Cerebellar cortex (tissue), 1 donor: ENCODE results near the gene ADRA2B.

Experiments used
- DNase-seq: peaks from one replicate; pipeline ENCODE4 v3.0.0-alpha.2; 2015; ENCODE audit warnings: low spot score

ADRA2B gene

GRCh38 chr2:96137321-96138178 is 21.2 kb upstream of the ADRA2B start:
- DNase-seq: no peak

DNA sequence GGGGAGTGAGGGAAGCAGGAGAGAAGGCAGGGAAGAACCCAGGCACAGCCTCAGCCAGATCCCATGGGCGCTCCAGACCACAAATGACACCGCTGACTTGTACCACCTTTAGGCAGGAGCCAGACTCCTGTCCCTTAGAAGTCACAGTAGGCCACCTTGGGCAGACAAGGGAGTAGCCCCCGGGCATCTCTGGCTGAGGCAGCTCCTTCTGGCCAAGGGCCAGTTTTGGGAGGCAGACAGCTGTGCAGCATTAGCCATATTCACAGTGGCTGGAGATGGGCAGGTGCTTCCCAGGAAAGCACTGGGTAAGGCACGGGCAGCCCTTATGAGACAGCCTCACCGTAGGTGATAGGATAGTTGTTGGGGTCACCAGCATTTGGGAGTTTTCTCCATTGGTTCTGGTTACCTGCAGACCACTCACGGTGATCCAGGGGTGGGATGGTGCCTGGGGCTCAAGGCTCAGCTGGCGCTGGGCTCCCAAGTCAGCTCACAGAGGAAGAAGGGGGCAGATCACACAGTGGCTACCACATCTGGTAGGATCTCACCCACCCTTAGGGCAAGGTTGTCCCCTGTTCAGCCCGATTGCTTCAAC is 19.9 kb upstream of the ADRA2B start:
- no peak for DNase-seq

- no peak for DNase-seq
Observed at GRCh38 chr2:96135621-96136020, 19.2 kb upstream of the ADRA2B start.

DNA sequence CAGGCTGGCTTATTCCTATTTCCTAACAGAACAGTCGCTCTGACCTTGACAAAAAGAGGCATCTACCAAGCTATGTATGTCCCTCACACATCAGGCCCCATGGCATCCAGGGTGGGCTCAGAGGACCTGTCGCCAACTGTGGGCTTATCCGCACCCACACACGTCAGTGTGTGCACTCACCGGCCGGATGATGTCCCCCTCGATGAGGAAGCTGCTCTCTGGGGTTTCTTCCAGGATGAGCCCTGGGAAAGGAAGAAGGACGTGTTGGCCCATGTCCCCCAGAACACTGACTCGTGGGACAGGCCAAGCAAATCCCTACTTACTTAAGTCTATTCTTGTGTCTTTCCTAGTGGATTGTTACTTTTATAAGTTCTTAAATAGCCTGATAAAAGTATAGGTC is 18.8 kb upstream of the ADRA2B start:
- DNase-seq: no peak

DNA sequence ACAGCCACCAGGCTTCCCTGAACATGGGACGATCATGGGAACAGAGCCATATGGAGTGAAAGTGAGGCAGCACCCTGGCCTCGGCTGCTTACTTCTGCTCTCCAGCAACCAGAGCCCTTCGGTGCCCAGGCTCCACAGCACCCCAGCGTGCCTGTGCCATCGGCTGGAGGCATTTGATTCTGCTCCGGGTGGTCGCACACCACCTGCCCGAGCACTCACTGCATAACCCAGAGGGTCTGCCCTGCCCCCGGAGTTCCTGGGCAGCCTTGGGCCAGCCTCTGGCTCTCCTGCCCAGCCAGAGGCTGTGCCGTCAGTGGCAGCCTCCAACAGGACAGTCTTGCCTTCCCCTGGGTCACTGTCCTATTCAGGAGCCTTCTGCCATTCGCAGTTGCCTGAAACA is 18.1 kb upstream of the ADRA2B start:
- DNase-seq: no peak

- no peak for DNase-seq
Observed at GRCh38 chr2:96131813-96132745, 15.7 kb upstream of the ADRA2B start.

GRCh38 chr2:96131152-96131812 is 14.9 kb upstream of the ADRA2B start:
- no peak for DNase-seq

DNA sequence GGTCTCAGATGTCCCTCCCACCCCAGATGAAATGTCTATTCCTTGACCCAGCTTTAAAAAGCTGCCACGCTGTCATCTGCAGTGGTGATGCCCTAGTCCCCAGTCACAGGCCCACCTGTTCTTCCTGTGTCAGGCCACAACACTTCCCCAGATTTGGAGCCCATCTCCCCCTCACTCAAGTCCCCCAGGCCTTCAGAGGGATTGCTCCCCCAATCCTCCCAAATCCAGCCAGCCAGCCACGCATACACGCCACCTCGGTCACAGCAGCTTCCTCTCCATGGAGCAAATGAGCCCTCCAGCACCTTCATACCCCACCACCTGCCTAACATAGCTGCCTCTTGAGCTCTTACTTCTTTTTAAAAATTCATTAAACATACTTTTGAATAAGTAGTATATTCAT is 14.1 kb upstream of the ADRA2B start:
- DNase-seq: no peak

DNA sequence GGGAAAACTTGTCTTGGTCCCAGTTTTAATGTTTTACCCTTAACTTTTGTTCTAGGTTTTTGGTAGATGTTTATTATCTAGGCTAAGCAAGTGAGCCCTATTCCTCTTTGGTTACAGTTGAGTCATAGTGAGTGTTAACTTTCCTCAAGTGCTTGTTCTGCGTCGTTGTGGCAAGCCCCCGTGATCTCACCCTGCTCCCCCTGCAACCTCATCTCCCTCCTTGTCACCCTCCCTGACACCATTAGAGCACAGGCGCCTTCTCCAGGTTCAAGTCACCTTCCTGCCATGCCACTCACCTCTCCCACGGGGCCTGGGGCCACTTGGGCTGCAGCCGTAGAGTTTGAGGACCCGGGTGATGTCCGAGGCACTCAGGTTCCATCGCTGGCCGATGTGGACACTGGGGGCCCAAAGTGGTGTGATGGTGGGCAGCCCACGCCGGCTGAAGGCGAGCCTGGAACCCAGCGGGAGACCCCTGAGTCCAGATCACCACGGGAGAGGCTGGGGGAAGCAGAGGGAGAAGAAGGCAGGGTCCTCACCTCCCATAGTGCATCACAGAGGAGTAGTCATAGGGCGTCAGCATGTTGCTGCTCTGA is 13.3 kb upstream of the ADRA2B start:
- DNase-seq: no peak

GRCh38 chr2:96128456-96128855 is 12.1 kb upstream of the ADRA2B start:
- no peak for DNase-seq

- DNase-seq: no peak
Observed at GRCh38 chr2:96124406-96125265, 8.3 kb upstream of the ADRA2B start.

- DNase-seq: no peak
Observed at GRCh38 chr2:96123936-96124335, 7.6 kb upstream of the ADRA2B start.

- no peak for DNase-seq
Observed at GRCh38 chr2:96123290-96123689, 6.9 kb upstream of the ADRA2B start.

DNA sequence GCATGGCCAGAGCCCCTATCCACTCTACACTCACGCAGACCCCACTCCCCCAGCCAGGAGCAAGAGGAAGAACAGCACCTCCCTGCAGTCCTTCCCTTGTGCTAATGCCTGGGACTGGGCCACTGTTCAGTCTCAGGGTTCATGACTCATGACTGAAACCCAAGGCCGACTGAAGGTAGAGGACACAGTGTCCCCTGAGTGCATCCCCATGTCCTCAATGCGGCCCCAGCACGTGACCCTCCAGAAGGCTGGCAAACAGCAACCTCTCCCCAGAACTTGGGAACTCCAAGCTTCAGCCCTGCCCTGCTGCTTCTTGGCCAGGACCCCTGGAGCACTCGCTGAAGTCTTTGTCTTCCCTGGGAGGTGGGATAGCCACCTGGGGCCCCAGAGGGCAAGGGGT is 6.0 kb upstream of the ADRA2B start:
- no peak for DNase-seq

DNA sequence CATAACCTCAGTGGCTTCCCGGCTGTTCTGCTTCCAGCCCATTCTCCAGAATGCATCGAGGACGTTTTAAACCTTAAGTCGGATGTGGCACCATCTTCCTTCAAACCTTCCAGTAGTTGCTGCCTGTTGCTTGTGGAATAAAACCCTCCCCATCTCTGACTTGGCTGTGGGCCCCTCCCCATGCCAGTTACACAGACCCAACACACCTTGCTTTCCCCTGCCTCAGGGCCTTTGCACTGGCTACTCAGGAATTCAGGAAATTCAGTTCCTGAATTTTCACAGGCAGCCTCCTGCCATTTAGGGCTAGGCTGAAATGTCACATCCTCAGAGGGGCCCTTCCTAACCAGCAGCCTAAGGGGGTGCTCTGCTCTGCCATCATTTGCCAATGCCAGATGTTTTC is 5.0 kb upstream of the ADRA2B start:
- DNase-seq: no peak

GRCh38 chr2:96120991-96121390 is 4.6 kb upstream of the ADRA2B start:
- no peak for DNase-seq

DNA sequence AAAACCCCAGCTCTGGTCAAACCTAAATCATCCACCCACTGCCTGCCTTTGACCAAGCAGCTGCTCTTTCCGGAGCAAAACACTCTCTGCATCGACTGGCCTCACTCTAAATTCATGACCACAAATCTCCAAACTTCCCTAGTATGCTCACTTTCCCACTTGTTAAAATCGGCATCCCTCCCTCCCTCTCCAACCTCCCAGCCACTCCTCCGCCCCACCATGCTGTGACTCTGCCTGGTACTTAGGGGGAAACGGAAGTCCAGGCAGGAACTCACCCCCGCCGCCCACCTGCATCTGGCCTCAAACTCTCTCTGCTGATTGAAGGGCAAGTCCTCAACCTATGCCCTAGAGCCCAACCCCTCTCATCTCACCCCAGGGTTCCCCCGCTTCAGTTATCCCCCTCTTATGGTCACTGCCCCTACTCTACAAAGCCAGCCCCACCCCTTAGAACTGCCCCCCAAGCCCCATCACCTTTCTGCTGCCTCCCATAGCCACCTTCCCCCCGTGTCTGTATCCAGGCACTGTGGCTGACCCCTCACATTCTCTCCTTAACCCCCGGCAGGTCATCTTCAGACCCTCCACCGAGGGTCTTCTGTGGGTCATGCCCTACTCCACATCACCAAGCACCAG is 3.8 kb upstream of the ADRA2B start:
- no peak for DNase-seq

- no peak for DNase-seq
Observed at GRCh38 chr2:96119389-96119751, 3.0 kb upstream of the ADRA2B start.

- no peak for DNase-seq
Observed at GRCh38 chr2:96118698-96119388, 2.5 kb upstream of the ADRA2B start.
